ENCODE measurements around the gene TRIM28. TPM values are rescaled to one million over a fixed set of nuclear protein-coding genes. Genes with fewer than 3 reads are reported as not detected.

The TRIM28 gene
- total and polyA plus RNA-seq, 12 donors, result 161 to 302 (median 240) TPM

GRCh38 chr19:58584498-58585441 lies 40.9 kb downstream of the TRIM28 start:
- DNase-seq, result peak in 2 of 7 donors; percentile 10 to 16
- Histone ChIP-seq H3K4me1 (replicated peaks in 1 of 2) (peaks cover 0 to 4% of the 10 kb centered on the region in 2 donors), H3K36me3 (replicated peaks in 1 of 2) (peaks cover 0 to 15% of the 10 kb centered on the region in 2 donors), H3K4me3 (no peak overlapping the region), H3K27ac (no peak overlapping the region), H3K27me3 (no peaks in the 10 kb centered on the region), H3K9me3 (replicated peaks in 1 of 3) (no peaks in the 10 kb centered on the region)
- 88 to 93% (median 88%) methylated on average over 9 of the region's 9 CpGs for whole genome bisulfite sequencing, 4 donors
- TF ChIP-seq POLR2A (IDR thresholded peaks at IDR 0.05), result no peak
- no peak for TF ChIP-seq CTCF (IDR thresholded peaks at IDR 0.05)
- intact Hi-C loops (cut with DNase I), result no loop called here

GRCh38 chr19:58585442-58586132 lies 41.7 kb downstream of the TRIM28 start:
- H3K27me3 ChIP-seq, result no peaks in the 10 kb centered on the region
- TF ChIP-seq CTCF (IDR thresholded peaks at IDR 0.05) (no peak), POLR2A (IDR thresholded peaks at IDR 0.05) (no peak)
- 83 to 92% (median 86%) methylated on average over 6 of the region's 6 CpGs for WGBS, 4 donors
- peak in 3 of 7 donors; percentile 0 to 16 (median 5) for DNase-seq
- peaks cover 0 to 15% of the 10 kb centered on the region in 2 donors for H3K36me3 ChIP-seq (replicated peaks in 1 of 2)
- H3K4me1 ChIP-seq (replicated peaks in 1 of 2), result peaks cover 0 to 4% of the 10 kb centered on the region in 2 donors
- peak overlapping the region in 1 of 5 donors; percentile 30 for H3K27ac ChIP-seq
- intact Hi-C loops (cut with DNase I), result no loop called here
- no peaks in the 10 kb centered on the region for H3K9me3 ChIP-seq (replicated peaks in 1 of 3)
- no peak overlapping the region for H3K4me3 ChIP-seq

GRCh38 chr19:58586133-58586765 lies 42.4 kb downstream of the TRIM28 start:
- Histone ChIP-seq H3K9me3 (replicated peaks in 1 of 3) (no peaks in the 10 kb centered on the region), H3K27ac (peak overlapping the region in 1 of 5 donors; percentile 30), H3K36me3 (replicated peaks in 1 of 2) (peaks cover 0 to 15% of the 10 kb centered on the region in 2 donors), H3K4me3 (no peak overlapping the region), H3K27me3 (no peaks in the 10 kb centered on the region), H3K4me1 (replicated peaks in 1 of 2) (no peaks in the 10 kb centered on the region)
- intact Hi-C loops (cut with DNase I), result no loop called here
- 77 to 90% (median 85%) methylated on average over 2 to 4 of the region's 4 CpGs for WGBS, 4 donors
- peak; percentile 26 to 78 (median 35) for DNase-seq
- no peak for TF ChIP-seq POLR2A (IDR thresholded peaks at IDR 0.05)
- no peak for TF ChIP-seq CTCF (IDR thresholded peaks at IDR 0.05)

Small RNA genes lying within 50 kb of the gene (microRNA-seq; reads per million reads assigned to microRNA genes)
- 0 to 0.57 (median 0) reads per million in 3 donors for gene MIR6807

Small RNA genes lying within 50 kb of the gene (small RNA-seq; reads per million reads assigned to genes)
- 0 to 0.08 reads per million in 2 donors for gene MIR6807
- 0 reads per million in 2 donors for gene RN7SL525P

Other genes with a start within 250 kb of the TRIM28 start
- gene ERVK3-1, start 238.7 kb upstream of the TRIM28 start, total RNA-seq, result 10 to 100 TPM; 18.4 to 56.8 (median 31.4) TPM
- 10 to 100 TPM; 36.3 to 70.5 (median 48.4) TPM for gene ERVK3-1, start 238.7 kb upstream of the TRIM28 start, polyA plus RNA-seq
- gene ZSCAN22, start 217.1 kb upstream of the TRIM28 start, total RNA-seq, result 1 to 10 TPM; 1.8 to 4.8 (median 3.3) TPM
- 1 to 10 TPM in 2 of 3 donors, under 1 TPM in 1; 0.98 to 3.1 (median 1.2) TPM for gene ZSCAN22, start 217.1 kb upstream of the TRIM28 start, polyA plus RNA-seq
- 10 to 100 TPM in 3 of 9 donors, 1 to 10 TPM in 5, under 1 TPM in 1; 0.39 to 20.9 (median 6.5) TPM for gene A1BG, start 190.6 kb upstream of the TRIM28 start, total RNA-seq
- 10 to 100 TPM in 2 of 3 donors, not detected in 1; 31.3 to 41.3 TPM for gene A1BG, start 190.6 kb upstream of the TRIM28 start, polyA plus RNA-seq
- gene ZNF497, start 181.3 kb upstream of the TRIM28 start, total RNA-seq, result 1 to 10 TPM in 8 of 9 donors, under 1 TPM in 1; 0.35 to 8.1 (median 1.5) TPM
- 1 to 10 TPM in 2 of 3 donors, under 1 TPM in 1; 0.20 to 2.2 (median 2.0) TPM for gene ZNF497, start 181.3 kb upstream of the TRIM28 start, polyA plus RNA-seq
- gene ZNF837, start 163.0 kb upstream of the TRIM28 start, total RNA-seq, result 10 to 100 TPM in 1 of 9 donors, 1 to 10 TPM in 8; 2.4 to 10.5 (median 4.3) TPM
- gene ZNF837, start 163.0 kb upstream of the TRIM28 start, polyA plus RNA-seq, result 1 to 10 TPM in 2 of 3 donors, under 1 TPM in 1; 0.09 to 8.1 (median 6.1) TPM
- 1,000 to 10,000 TPM in 7 of 9 donors, 100 to 1,000 TPM in 2; 839 to 1,999 (median 1,219) TPM for gene RPS5, start 156.8 kb upstream of the TRIM28 start, total RNA-seq
- 1,000 to 10,000 TPM in 1 of 3 donors, 100 to 1,000 TPM in 2; 555 to 1,093 (median 722) TPM for gene RPS5, start 156.8 kb upstream of the TRIM28 start, polyA plus RNA-seq
- not detected for gene RNF225, start 148.4 kb upstream of the TRIM28 start, total RNA-seq
- not detected for gene RNF225, start 148.4 kb upstream of the TRIM28 start, polyA plus RNA-seq
- 10 to 100 TPM; 11.7 to 37.5 (median 15.9) TPM for gene ZNF584, start 135.4 kb upstream of the TRIM28 start, total RNA-seq
- gene ZNF584, start 135.4 kb upstream of the TRIM28 start, polyA plus RNA-seq, result 10 to 100 TPM in 1 of 3 donors, 1 to 10 TPM in 2; 7.1 to 12.3 (median 9.7) TPM
- gene ZNF132, start 103.9 kb upstream of the TRIM28 start, total RNA-seq, result 10 to 100 TPM in 1 of 9 donors, 1 to 10 TPM in 8; 2.4 to 12.0 (median 4.9) TPM
- gene ZNF132, start 103.9 kb upstream of the TRIM28 start, polyA plus RNA-seq, result 1 to 10 TPM; 1.3 to 3.2 (median 1.4) TPM
- 1 to 10 TPM; 3.1 to 8.7 (median 6.7) TPM for gene ZNF324B, start 92.4 kb upstream of the TRIM28 start, total RNA-seq
- 1 to 10 TPM; 1.4 to 3.6 (median 1.5) TPM for gene ZNF324B, start 92.4 kb upstream of the TRIM28 start, polyA plus RNA-seq
- 10 to 100 TPM in 6 of 9 donors, 1 to 10 TPM in 3; 7.5 to 58.3 (median 15.4) TPM for gene ZNF324, start 77.0 kb upstream of the TRIM28 start, total RNA-seq
- 1 to 10 TPM; 2.1 to 7.2 (median 3.5) TPM for gene ZNF324, start 77.0 kb upstream of the TRIM28 start, polyA plus RNA-seq
- 10 to 100 TPM in 8 of 9 donors, 1 to 10 TPM in 1; 8.4 to 21.6 (median 14.5) TPM for gene ZNF446, start 67.7 kb upstream of the TRIM28 start, total RNA-seq
- gene ZNF446, start 67.7 kb upstream of the TRIM28 start, polyA plus RNA-seq, result 10 to 100 TPM in 2 of 3 donors, 1 to 10 TPM in 1; 2.7 to 30.8 (median 25.6) TPM
- 10 to 100 TPM in 3 of 9 donors, 1 to 10 TPM in 6; 3.8 to 17.1 (median 9.1) TPM for gene SLC27A5, start 32.1 kb upstream of the TRIM28 start, total RNA-seq
- 10 to 100 TPM in 2 of 3 donors, 1 to 10 TPM in 1; 5.9 to 18.3 (median 17.5) TPM for gene SLC27A5, start 32.1 kb upstream of the TRIM28 start, polyA plus RNA-seq
- 10 to 100 TPM in 8 of 9 donors, 1 to 10 TPM in 1; 2.6 to 20.4 (median 14.7) TPM for gene ZBTB45, start 24.3 kb upstream of the TRIM28 start, total RNA-seq
- 10 to 100 TPM in 1 of 3 donors, 1 to 10 TPM in 2; 1.7 to 12.6 (median 7.9) TPM for gene ZBTB45, start 24.3 kb upstream of the TRIM28 start, polyA plus RNA-seq
- gene CHMP2A, start 11.0 kb downstream of the TRIM28 start, total RNA-seq, result 100 to 1,000 TPM; 146 to 246 (median 199) TPM
- gene CHMP2A, start 11.0 kb downstream of the TRIM28 start, polyA plus RNA-seq, result 100 to 1,000 TPM; 273 to 560 (median 394) TPM
- gene UBE2M, start 14.5 kb downstream of the TRIM28 start, total RNA-seq, result 100 to 1,000 TPM in 1 of 9 donors, 10 to 100 TPM in 8; 19.9 to 164 (median 77.2) TPM
- 100 to 1,000 TPM in 1 of 3 donors, 10 to 100 TPM in 2; 51.1 to 193 (median 55.6) TPM for gene UBE2M, start 14.5 kb downstream of the TRIM28 start, polyA plus RNA-seq
- 10 to 100 TPM; 13.8 to 77.0 (median 33.2) TPM for gene MZF1, start 29.3 kb downstream of the TRIM28 start, total RNA-seq
- 100 to 1,000 TPM in 2 of 3 donors, 1 to 10 TPM in 1; 8.7 to 152 (median 130) TPM for gene MZF1, start 29.3 kb downstream of the TRIM28 start, polyA plus RNA-seq

Data from adrenal gland (tissue), 12 donors.